GM19240 (cell line): ENCODE results near the gene PTPN18.
"Not testable (repeated sequence)": the region's sequence is repeated elsewhere in the genome, so short reads cannot be mapped to it uniquely, and the experiment has no call there.

Experiments used
- DNase-seq: peaks from one replicate; pipeline ENCODE4 v3.0.0; 2011; ENCODE audit warnings: low spot score; ENCODE audit not compliant: insufficient read length

PTPN18 gene, protein sequence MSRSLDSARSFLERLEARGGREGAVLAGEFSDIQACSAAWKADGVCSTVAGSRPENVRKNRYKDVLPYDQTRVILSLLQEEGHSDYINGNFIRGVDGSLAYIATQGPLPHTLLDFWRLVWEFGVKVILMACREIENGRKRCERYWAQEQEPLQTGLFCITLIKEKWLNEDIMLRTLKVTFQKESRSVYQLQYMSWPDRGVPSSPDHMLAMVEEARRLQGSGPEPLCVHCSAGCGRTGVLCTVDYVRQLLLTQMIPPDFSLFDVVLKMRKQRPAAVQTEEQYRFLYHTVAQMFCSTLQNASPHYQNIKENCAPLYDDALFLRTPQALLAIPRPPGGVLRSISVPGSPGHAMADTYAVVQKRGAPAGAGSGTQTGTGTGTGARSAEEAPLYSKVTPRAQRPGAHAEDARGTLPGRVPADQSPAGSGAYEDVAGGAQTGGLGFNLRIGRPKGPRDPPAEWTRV

DNA sequence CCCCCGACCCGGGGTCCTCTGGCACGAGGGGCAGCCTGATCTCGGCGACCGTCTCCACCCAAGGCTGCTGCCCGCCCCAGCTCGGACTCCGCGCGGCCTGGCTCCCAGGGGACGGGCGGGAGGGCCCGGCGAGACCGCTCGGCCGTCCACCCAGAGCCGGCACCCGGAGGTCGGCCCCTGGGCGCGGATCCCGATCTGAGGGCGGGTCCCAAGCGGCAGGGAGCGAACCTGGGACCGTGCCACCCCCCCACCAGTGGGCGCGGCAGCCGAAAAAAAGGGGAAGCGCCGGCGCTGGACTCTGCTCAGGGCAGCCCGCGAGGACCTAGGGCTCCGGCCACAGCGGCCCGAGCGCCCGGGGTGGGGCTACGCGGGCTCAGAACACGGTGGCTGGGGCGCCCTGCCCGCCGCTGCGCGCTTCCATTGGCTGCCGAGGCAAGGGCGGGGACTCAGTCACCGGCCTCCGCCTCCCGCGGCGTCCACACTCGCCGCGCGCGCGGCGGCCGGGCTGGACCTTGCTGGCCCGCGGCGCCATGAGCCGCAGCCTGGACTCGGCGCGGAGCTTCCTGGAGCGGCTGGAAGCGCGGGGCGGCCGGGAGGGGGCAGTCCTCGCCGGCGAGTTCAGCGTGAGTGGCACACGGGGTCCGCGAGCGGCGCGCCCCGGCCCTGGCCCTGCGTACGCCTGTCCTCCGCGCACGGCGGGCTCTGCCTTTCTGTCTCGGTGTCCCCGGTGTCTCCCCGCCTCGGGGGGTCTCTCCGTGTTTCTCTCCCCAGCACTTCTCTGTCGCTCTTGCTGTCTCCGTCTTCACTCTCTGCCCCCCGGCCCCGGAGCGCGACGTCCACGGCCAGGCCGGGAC lies at the start of gene PTPN18:
Gene PTPN18 (plus strand): TSS at position 479 of the 854 bp plus-strand sequence. CDS start 52 bp downstream, at position 531.
- DNase-seq: peak; percentile 32

DNA sequence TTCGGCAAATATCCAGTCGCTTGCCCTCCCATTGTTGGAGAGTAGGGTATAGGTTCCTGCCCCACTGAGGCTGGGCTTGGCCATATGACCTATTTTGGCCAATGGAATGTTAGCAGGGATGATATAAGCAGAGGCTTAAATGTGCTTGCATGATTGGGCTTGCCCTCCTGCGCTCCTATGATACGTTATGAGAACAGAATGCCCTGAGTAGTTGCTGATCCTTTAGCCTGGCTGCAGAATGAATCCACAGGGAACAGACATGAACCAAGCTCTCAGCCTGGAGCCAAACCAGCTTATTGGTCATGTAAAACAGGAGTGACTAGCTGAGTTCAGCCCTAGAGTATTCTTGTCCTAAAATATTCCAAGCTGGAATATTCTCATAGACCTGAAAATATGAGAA lies 48.0 kb upstream of the PTPN18 start:
- no peak for DNase-seq

DNA sequence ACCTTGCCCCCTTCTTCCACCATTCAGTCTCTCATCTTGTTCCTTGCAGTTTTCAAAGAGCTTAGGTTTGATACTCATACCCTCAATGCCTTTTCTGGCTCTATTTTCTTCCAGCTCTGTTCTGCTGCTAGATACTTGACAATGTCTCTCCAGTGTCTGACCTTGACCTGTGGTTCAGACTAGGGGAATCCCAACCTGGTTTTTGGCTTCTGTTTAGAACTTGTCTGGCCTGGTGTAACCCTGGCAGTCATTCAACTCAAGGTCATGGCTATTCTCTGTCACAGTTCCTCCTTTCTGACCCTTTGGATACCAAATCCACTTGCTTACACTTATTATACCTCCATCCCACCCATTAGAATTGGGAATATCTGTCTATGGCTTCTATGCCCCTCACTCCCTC lies 45.0 kb upstream of the PTPN18 start:
- DNase-seq: no peak

DNA sequence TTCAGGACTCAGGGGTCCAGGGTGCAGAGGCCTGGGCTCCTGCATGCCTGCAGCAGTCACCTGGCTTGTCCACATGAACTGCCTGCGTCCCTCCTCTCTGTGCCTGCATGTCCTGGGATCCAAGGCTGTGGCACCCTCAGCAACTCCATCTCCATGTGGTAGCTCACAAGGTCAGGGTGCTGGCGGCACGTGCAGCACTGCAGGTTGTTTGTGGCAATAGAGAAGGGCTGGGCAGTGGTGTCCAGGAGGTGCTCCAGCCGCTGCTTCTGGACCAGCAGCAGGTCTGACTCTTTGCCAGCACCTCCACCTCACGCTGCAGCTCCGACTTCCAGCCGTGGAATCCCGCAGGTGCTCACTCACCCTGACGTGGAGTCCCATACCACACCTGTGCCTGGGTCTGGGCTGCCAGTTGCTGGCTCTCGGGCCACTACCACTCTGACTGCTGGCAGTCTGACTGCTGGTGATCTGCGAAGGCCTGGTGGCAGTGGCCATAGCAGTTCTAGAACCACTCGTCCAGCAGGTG lies 42.0 kb upstream of the PTPN18 start:
- DNase-seq: no peak

DNA sequence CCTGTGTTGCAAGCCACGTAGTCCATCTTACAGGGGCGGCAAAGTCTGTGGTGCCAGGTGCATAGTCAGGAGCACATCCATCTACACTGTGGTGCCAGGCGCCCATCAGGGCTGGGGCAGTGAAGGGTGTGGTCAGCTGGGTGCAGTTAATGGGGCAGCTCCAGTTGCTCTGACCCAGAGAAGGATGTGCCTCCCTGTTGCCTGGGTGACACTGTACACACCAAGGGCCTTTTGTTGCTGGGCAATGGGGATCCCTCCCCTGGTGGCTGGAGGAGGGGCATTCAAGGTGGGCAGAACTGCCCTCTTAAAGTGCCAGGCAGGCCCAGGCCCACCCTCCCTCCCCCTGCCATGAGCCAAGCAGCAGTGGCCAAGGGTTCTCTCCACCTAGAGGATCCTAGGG lies 41.5 kb upstream of the PTPN18 start:
- DNase-seq: no peak

DNA sequence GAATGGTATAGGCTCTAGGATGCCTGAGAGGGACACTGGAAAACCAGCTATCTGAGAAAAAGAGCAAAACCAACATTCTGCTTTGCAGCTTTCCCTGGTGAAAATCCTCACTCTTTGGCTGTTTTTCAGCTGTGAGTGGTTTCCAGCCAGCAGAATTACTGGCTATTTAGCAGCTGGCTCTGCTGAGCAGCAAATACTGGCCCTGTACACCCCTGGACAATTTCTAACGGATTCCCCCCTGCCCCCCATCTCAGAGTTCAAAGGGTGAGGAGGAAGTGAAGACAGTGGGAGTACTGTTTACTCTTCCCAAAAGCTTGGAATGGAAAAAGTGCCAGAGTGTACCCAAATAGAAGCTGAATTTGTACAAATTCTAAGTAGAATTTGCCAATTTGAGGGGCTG lies 39.3 kb upstream of the PTPN18 start:
- DNase-seq: no peak

DNA sequence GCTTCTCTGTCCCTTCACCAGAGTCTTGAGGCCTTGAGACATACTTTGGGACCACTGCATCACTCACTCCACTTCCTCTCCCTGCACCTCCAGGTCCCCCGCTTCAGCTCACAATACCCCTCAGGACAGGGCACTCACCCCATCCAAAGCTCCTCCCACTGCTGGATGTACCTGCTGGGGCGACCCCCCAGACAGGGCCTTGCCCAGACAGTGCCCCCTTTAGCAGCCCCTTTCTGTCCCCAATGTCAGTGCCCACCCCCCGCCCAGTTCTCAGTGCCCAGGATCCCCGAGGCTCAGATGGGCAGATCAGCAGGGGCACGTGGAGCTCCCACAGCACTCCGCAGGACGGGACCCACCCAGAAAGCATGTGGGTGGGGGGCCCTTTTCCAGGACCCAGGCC lies 37.0 kb upstream of the PTPN18 start:
- no peak for DNase-seq

DNA sequence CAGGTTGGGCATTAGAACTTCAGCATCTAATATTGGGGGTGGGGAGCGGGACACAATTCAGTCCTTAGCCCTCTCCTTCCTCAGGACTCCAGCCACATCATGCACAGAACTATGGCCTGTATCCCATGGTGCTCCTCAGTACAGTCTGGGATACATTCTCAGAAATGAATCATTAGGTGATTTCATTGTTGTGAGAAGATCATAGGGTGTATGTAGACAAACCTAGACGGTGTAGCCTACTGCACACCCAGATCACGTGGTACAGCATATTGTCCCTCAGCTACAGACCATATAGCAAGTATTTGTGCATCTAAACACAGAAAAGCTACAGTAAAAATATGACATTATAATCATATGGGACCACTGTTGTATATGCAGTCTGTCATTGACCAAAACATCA lies 36.3 kb upstream of the PTPN18 start:
- DNase-seq: no peak

DNA sequence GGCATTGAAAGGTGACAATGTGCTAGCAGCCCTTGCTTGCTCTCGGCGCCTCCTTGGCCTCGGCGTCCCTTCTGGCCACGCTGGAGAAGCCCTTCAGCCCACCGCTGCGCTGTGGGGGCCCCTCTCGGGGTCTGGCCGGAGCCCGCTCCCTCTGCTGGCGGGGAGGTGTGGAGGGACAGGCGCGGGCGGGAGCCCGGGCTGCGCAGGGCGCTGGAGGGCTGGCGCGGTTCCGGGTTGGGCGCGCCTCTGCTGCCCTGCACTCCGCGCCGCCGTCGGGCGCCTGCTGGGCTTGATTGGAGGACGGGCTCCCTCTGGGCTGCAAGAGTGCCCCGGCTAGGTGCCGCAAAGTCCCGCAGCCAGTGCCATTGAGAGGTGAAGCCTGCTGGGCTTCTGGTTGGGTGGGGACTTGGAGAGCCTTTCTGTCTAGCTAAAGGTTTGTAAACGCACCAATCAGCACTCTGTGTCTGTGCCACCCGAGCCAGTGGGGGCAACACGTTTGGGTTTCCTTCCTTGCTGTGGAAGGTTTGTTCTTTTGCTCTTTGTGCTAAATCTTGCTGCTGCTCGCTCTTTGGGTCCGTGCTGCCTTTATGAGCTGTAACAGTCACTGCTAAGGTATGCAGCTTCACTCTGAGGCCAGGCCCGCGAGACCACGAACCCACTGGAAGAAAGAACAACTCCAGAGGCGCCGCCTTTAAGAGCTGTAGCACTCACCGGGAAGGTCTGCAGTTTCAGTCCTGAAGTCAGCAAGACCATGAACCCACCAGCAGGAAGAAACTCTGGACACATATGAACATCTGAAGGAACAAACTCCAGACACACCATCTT lies 27.9 kb upstream of the PTPN18 start:
- DNase-seq: no peak

DNA sequence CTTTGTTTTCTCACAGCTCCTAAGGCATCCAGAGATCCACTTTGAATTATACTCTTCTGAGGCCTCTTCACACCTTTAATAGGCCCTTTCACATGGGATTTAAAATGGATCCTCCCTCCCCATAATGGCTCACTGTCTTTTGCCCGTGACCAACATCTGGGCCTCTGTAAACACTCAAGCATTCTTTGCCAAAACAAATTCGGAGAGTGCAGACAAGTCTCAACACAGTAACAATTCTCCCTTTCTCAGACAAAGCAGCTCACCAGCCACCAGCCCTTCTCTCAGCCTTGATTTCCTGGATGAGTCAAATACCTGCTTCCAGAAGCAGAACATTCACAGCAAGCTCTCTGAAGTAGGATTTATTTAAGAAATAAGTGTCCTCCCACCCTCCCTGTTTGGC lies 27.1 kb upstream of the PTPN18 start:
- DNase-seq: no peak

DNA sequence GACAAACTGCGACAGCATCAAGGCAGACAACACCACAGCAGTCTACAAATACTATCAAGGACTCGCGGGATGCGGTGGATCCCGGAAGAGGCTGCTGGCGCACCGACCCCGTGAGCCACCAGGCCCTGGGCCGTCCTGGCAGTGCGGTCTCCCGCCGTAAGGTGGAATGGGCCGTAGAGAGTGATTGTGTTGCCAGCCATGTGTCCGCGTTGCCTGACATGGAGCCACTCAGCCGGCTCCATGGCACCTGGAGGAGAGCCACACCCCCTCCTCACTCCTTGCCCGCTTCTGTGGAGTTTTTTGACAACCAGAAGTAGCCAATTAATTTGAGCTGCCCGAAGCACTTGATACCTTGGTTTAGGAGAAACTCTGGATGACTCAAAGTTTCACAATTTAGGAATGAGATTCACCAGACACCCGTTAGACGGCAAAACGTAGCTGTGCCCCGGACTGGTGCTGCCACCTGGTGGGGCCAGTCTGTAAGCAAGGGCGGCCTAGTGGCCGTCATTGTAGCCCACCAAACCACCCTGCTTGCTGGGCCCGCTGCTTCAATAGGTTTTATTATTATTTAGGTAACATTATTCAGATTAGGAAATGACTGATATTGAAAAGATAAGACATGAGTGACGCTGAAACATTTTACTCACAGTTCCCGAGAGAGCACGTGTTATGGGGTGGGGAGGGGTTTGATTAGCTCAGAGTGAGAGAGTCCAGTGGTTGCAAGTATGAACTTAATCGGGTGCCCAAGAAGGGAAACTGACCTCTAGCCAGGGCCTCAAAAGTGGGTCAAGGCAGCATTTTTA lies 23.4 kb upstream of the PTPN18 start:
- DNase-seq: peak; percentile 67

DNA sequence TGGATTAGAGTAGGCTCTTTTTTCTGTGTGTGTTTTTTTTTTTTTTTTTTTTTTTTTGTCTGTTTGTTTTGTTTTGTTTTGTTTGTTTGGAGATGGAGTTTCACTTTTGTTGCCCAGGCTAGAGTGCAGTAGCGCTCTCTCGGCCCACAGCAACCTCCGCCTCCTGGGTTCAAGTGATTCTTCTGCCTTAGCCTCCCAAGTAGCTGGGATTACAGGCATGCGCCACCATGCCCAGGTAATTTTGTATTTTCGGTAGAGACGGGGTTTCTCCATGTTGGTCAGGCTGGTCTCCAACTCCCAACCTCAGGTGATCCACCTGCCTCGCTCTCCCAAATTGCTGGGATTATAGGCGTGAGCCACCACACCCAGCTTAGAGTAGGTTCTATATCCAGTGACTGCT lies 22.6 kb upstream of the PTPN18 start:
- not testable (repeated sequence) for DNase-seq

DNA sequence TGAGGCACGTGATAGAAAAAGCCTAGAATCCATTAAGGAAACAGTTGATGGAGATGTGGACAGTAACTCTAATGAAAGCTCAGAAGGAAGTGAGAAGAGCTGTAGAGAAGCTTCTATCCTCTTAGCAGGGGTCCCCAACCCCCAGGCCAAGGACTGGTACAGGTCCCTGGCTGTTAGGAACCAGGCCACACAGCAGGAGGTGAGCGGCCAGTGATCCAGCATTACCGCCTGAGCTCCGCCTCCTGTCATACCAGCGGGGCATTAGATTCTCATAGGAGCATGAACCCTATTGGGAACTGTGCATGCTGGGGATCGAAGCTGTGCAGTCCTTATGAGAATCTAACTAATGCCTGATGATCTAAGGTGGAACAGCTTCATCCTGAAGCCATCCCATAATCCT lies 21.8 kb upstream of the PTPN18 start:
- no peak for DNase-seq

DNA sequence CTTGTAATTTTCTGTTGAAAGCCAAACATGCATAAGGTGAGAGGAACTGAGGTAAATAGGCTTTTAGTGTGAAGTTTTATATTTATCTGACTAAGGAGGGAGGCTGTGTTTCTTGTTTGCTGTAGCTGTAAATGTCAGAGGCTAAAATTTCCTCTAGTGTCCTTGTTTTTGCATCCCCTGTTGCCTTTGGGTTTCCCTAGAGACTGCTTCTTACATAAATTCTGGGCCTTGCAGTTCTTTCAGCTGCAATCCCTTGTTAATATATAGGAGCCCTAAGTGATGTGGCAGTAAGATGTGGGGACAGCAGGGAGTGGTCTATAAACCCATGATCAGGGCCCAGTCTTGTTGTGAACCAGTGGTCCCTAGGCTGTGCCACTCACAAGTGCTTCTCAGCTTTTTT lies 20.6 kb upstream of the PTPN18 start:
- no peak for DNase-seq

DNA sequence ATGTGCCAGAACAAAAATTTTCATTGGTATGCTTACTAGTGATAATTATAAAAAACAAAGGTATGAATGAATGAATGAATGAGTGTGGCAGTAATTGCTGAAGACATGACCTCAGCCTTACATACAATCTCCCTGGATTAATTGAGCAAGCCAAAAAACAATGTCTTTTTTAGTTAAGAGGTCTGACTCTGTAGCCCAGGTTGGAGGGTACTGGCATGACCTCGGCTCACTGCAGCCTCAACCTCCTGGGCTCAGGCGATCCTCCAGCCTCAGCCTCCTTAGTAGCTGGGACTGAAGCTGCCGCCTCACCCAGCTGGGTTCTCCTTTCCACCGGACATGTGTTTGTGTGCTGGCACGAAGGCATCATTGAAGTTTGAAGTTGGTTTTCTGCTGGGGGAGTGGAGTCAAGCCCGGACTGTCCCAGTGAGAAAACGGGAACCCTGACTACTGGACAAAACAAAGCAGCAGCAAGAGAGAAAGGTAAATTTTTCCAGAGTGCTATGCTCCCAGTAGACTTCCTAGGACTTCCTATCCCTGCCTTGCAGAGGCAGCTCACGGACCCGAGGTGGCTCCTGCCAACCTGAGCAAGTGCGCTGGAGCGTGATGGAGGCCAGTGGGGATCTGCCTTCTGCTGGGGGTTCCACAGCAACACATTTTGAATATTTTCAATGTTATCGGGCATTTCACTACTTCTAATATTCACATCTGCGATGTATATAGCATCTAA lies 19.5 kb upstream of the PTPN18 start:
- no peak for DNase-seq

DNA sequence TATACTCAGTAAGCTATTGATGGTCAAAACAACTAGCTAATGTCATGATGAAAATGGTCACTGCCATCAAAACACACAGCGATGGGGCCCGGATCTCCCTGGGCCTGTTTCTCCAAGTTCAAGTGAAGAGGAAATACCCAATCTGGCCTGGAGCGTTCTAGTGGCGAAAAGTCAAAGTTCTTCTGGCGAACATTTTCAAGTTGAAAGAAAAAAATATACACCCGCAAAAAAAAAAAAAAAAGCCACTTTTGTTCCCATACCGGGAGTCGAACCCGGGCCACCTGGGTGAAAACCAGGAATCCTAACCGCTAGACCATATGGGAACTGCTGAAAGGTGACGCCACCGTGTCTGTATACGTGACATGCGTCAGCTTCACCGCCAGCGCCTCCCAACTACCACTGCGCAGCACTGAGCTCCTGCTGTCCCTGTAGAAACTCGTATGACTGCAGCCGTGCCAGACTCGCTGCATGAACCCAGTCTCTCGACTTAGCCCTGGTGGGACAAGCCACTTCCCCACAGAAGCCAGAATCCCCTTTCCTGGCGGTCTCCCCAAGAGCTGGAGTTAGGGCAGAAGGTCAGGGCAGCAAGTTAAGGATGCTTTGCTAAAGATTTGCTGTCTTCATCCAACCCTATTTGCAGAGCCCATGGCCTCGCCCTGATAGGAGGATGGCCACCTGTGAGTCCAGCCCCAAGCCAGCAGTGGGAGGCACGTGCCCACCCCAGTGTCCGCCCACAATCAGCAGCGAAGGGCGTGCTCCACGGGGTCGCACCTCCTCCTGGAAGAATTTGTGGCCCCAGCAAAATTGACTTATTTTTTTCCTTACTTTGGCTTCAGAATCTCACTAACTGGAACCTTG lies 18.8 kb upstream of the PTPN18 start:
- DNase-seq: peak; percentile 53

DNA sequence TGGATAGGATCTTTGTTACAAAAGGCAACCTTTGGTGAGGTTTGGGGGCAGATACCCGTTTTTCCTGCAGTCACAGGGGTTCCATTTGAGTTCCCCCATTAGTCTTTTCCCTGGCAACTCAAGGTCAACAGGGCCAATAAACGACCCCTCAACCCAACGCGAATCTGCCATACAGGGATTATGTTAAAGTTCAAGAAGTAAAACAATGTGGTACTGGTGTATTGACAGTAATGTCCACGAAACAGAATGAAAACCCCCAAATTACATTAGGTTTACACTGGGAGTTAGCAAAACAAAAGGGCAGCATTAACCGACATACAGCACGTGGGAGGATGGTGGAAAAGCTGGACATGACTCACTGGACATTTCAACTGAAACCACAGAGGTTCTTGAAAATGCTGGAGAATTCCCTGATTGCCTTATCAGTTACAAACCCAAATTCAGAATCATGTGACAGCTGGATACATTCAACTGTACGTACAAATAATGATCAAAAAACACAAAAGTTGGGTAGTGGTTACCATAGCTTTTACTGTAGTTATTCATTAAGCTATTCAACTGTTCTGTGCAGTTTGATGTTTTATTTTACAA lies 18.0 kb upstream of the PTPN18 start:
- DNase-seq: no peak

DNA sequence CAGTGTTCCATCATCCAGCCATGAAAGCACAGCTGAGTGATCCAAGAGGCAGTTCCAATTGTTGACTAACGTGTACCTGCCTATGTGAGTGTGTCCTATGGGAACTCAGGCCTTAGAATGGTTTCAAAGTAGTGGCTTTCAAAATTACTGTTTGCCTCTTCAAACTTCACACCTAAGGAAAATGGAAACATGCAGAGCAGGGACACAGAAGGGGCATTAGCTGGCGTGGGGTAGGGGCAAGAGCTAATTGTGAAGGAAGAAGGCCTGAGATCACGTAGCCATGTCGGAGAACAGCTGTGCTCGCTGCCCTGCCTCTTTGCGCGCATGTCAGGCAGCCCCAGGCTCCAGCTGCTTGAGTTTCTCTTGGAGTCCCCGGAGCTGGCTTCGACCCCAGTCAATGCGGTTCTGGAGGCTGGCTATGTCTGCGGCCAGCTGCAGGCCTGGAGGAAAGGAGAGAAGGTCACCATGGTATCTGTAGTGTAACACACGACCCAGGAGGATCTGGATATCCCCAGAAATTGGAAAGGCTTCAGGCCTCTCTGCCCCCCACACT lies 17.0 kb upstream of the PTPN18 start:
- DNase-seq: no peak
